Neural cell (in vitro differentiated cells): ENCODE measurements around the gene ADD2. TPM values are rescaled to one million over a fixed set of nuclear protein-coding genes. Genes with fewer than 3 reads are reported as not detected.

Source experiments
- H2AFZ ChIP-seq: fragments of 200-600, 300-800 bp; sonication (generic), shearing (Covaris generic); 2 replicates; pipeline ENCODE4 v1.6.0; 2014; ENCODE audit warnings: low read depth, mild to moderate bottlenecking, antibody characterized with exemption, low read length, moderate library complexity
- H3F3A ChIP-seq: fragments of 200-600 bp; shearing (Covaris generic); 2 replicates; pipeline ENCODE4 v1.6.1; 2016; ENCODE audit warnings: mild to moderate bottlenecking, moderate library complexity, mixed read lengths, antibody characterized with exemption, low read length; ENCODE audit not compliant: insufficient read depth, poor library complexity, severe bottlenecking
- H3K27ac ChIP-seq: fragments of 200-600, 300-800 bp; sonication (generic), shearing (Covaris generic); 2 replicates; pipeline ENCODE4 v1.5.1; 2014; ENCODE audit warnings: mild to moderate bottlenecking, low read length, moderate library complexity
- H3K27me3 ChIP-seq: fragments of 300-800, 200-600 bp; sonication (generic), shearing (Covaris generic); 2 replicates; pipeline ENCODE4 v1.6.0; 2014; ENCODE audit warnings: mild to moderate bottlenecking, low read depth, low read length, moderate library complexity; ENCODE audit not compliant: insufficient read depth
- H3K36me3 ChIP-seq: fragments of 300-800, 200-600 bp; sonication (generic), shearing (Covaris generic); 2 replicates; pipeline ENCODE4 v1.5.1; 2014; ENCODE audit warnings: mild to moderate bottlenecking, antibody characterized with exemption, low read length, moderate library complexity; ENCODE audit not compliant: insufficient read depth
- H3K4me2 ChIP-seq: fragments of 300-800, 200-600 bp; sonication (generic), shearing (Covaris generic); 2 replicates; pipeline ENCODE4 v1.6.0; 2014; ENCODE audit warnings: mild to moderate bottlenecking, low read length
- H3K4me3 ChIP-seq: fragments of 300-800, 200-600 bp; sonication (generic), shearing (Covaris generic); 2 replicates; pipeline ENCODE4 v1.5.1; 2014; ENCODE audit warnings: mild to moderate bottlenecking, low read length, moderate library complexity
- H3K79me2 ChIP-seq: fragments of 200-600 bp; shearing (Covaris generic); replicated peaks from 2 replicates; pipeline ENCODE4 v1.6.0; 2014; ENCODE audit warnings: mild to moderate bottlenecking, low read length, moderate library complexity; ENCODE audit not compliant: insufficient read depth
- H3K9ac ChIP-seq: fragments of 300-800, 200-600 bp; sonication (generic), shearing (Covaris generic); 2 replicates; pipeline ENCODE4 v1.6.1; 2016; ENCODE audit warnings: mild to moderate bottlenecking, low read length, mixed read lengths
- H3K9me2 ChIP-seq: fragments of 200-600 bp; shearing (Covaris generic); 2 replicates; pipeline ENCODE4 v1.6.1; 2016; ENCODE audit warnings: mild to moderate bottlenecking, low read length, mixed read lengths; ENCODE audit not compliant: insufficient read depth
- H3K9me3 ChIP-seq: fragments of 200-600, 300-800 bp; sonication (generic), shearing (Covaris generic); 2 replicates; pipeline ENCODE4 v1.6.1; 2016; ENCODE audit warnings: mild to moderate bottlenecking, mixed run types, low read length, moderate library complexity, mixed read lengths
- H4K20me1 ChIP-seq: fragments of 200-600 bp; shearing (Covaris generic); 2 replicates; pipeline ENCODE4 v1.6.1; 2016; ENCODE audit warnings: mild to moderate bottlenecking, mixed run types; ENCODE audit not compliant: insufficient read depth
- EP300 ChIP-seq: fragments of 450-650 bp; conservative IDR thresholded peaks from 2 replicates; pipeline ENCODE4 v1.6.1; 2014; ENCODE audit warnings: antibody characterized with exemption, mild to moderate bottlenecking, moderate library complexity; ENCODE audit not compliant: poor library complexity, severe bottlenecking
- EZH2 ChIP-seq: fragments of 200-600, 300-800 bp; shearing (Covaris generic), sonication (generic); IDR thresholded peaks from 2 replicates; pipeline ENCODE4 v1.6.1; 2014; ENCODE audit warnings: antibody characterized with exemption, low read length, borderline replicate concordance, mild to moderate bottlenecking; ENCODE audit not compliant: insufficient read depth, poor library complexity, severe bottlenecking
- MXI1 ChIP-seq: fragments of 450-650 bp; conservative IDR thresholded peaks from 2 replicates; pipeline ENCODE4 v1.6.1; 2014; ENCODE audit warnings: antibody characterized with exemption, mild to moderate bottlenecking; ENCODE audit not compliant: poor library complexity, severe bottlenecking
- POLR2AphosphoS5 ChIP-seq: IDR thresholded peaks from 2 replicates; pipeline ENCODE4 v1.6.1; 2012
- RAD21 ChIP-seq: fragments of 450-650 bp; conservative IDR thresholded peaks from 2 replicates; pipeline ENCODE4 v1.6.1; 2014; ENCODE audit warnings: antibody characterized with exemption, mild to moderate bottlenecking, moderate library complexity
- SMC3 ChIP-seq: fragments of 450-650 bp; conservative IDR thresholded peaks from 2 replicates; pipeline ENCODE4 v1.6.1; 2014; ENCODE audit warnings: antibody characterized with exemption, mild to moderate bottlenecking, moderate library complexity; ENCODE audit not compliant: poor library complexity
- TAF1 ChIP-seq: IDR thresholded peaks from 2 replicates; pipeline ENCODE4 v1.6.1; 2012; ENCODE audit warnings: low read depth
- polyA plus RNA-seq: library from polyadenylated mRNA; depleted of rRNA; stranded (reverse); fragments of >200 nt; gene quantifications from 2 replicates; pipeline ENCODE4 v1.2.3, GENCODE V29; 2014
- TF ChIP-seq, protein P1 (sequence below): IDR thresholded peaks from 2 replicates; pipeline ENCODE4 v1.6.1; 2012; ENCODE audit warnings: borderline replicate concordance
- TF ChIP-seq, protein P2 (sequence below): fragments of 450-650 bp; IDR thresholded peaks from 2 replicates; pipeline ENCODE4 v1.5.1; 2014; ENCODE audit warnings: antibody characterized with exemption, mild to moderate bottlenecking, moderate library complexity; ENCODE audit not compliant: poor library complexity, severe bottlenecking

ADD2 gene
- polyA plus RNA-seq, 1 donor from 2014 or later = 52.5 TPM

DNA sequence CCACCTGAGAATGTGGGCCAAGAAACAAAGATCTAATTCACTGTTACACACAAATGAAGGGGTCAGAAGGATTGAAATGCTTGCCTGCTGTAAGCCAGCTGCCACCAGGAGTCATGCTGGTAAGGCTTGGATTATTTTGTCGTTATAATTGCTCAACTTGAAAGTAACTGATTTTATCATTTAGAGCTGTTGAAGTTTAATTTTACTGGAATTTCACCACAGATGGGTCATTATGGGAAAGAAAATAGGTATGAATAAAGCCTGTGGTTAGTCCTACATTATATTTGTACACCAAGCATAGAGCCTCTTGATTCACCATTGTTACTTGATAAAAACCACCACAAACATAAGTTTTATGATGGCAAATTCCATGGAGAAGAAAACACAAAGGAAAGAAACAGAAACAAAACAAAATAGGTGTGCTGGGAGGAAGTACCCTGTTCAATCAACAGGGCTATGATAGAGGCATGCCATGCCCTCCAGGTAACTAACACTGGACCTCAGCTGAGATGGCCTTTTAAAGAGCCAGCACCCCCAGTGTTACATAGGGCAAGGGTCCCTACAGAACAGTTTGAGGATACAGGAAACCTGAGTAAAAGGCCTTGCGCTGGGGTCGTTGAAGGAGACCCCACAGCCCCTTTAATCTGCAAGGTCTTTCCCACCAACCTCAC is 49.4 kb upstream of the ADD2 start:
- H3K27ac ChIP-seq = no peak overlapping the region
- no peak overlapping the region for H3K9ac ChIP-seq
- TF ChIP-seq EZH2 (no peak), EP300 (no peak), MXI1 (no peak), SMC3 (no peak), POLR2AphosphoS5 (no peak), TAF1 (no peak), RAD21 (no peak)
- TF ChIP-seq, protein P1, sequence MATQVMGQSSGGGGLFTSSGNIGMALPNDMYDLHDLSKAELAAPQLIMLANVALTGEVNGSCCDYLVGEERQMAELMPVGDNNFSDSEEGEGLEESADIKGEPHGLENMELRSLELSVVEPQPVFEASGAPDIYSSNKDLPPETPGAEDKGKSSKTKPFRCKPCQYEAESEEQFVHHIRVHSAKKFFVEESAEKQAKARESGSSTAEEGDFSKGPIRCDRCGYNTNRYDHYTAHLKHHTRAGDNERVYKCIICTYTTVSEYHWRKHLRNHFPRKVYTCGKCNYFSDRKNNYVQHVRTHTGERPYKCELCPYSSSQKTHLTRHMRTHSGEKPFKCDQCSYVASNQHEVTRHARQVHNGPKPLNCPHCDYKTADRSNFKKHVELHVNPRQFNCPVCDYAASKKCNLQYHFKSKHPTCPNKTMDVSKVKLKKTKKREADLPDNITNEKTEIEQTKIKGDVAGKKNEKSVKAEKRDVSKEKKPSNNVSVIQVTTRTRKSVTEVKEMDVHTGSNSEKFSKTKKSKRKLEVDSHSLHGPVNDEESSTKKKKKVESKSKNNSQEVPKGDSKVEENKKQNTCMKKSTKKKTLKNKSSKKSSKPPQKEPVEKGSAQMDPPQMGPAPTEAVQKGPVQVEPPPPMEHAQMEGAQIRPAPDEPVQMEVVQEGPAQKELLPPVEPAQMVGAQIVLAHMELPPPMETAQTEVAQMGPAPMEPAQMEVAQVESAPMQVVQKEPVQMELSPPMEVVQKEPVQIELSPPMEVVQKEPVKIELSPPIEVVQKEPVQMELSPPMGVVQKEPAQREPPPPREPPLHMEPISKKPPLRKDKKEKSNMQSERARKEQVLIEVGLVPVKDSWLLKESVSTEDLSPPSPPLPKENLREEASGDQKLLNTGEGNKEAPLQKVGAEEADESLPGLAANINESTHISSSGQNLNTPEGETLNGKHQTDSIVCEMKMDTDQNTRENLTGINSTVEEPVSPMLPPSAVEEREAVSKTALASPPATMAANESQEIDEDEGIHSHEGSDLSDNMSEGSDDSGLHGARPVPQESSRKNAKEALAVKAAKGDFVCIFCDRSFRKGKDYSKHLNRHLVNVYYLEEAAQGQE = no peak
- TF ChIP-seq, protein P2, sequence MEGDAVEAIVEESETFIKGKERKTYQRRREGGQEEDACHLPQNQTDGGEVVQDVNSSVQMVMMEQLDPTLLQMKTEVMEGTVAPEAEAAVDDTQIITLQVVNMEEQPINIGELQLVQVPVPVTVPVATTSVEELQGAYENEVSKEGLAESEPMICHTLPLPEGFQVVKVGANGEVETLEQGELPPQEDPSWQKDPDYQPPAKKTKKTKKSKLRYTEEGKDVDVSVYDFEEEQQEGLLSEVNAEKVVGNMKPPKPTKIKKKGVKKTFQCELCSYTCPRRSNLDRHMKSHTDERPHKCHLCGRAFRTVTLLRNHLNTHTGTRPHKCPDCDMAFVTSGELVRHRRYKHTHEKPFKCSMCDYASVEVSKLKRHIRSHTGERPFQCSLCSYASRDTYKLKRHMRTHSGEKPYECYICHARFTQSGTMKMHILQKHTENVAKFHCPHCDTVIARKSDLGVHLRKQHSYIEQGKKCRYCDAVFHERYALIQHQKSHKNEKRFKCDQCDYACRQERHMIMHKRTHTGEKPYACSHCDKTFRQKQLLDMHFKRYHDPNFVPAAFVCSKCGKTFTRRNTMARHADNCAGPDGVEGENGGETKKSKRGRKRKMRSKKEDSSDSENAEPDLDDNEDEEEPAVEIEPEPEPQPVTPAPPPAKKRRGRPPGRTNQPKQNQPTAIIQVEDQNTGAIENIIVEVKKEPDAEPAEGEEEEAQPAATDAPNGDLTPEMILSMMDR = no peak
- no peak overlapping the region for H3K4me3 ChIP-seq
- H3K36me3 ChIP-seq = no peaks in the 10 kb centered on the region
- no peak overlapping the region for H3K4me2 ChIP-seq
- no peaks in the 10 kb centered on the region for H3F3A ChIP-seq
- H4K20me1 ChIP-seq = no peaks in the 10 kb centered on the region
- H2AFZ ChIP-seq = no peak overlapping the region
- no peaks in the 10 kb centered on the region for H3K9me2 ChIP-seq
- no peaks in the 10 kb centered on the region for H3K27me3 ChIP-seq
- H3K79me2 ChIP-seq = no peaks in the 10 kb centered on the region
- no peaks in the 10 kb centered on the region for H3K9me3 ChIP-seq

DNA sequence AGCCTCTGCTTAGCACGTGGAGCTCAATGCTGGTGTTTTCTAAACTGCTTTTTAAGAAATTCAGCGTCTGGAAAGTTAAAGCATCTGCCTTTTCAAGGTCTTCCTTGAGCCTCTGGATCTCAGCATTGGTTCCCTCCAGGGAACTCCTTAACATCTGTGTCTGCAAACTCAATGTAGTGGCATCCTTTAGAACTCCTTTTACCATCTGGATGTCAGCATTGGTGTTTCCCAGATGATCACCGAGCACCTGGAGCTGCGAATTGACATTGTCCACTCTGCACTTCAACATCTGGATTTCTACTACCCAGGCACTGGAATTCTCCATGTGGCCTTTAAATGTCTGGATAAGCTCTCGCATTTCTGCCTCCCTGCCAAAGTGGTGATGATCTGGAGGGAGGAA is 48.7 kb upstream of the ADD2 start:
- no peak overlapping the region for H3K9ac ChIP-seq
- no peak overlapping the region for H2AFZ ChIP-seq
- no peak overlapping the region for H3K4me2 ChIP-seq
- no peaks in the 10 kb centered on the region for H4K20me1 ChIP-seq
- H3K27ac ChIP-seq = no peak overlapping the region
- H3K27me3 ChIP-seq = no peaks in the 10 kb centered on the region
- no peak overlapping the region for H3K4me3 ChIP-seq
- no peaks in the 10 kb centered on the region for H3K9me3 ChIP-seq
- no peaks in the 10 kb centered on the region for H3K36me3 ChIP-seq
- no peaks in the 10 kb centered on the region for H3F3A ChIP-seq
- TF ChIP-seq, protein P2 = no peak
- no peak for TF ChIP-seq EZH2
- TF ChIP-seq TAF1 = no peak
- TF ChIP-seq SMC3 = no peak
- TF ChIP-seq MXI1 = no peak
- TF ChIP-seq, protein P1 = no peak
- no peak for TF ChIP-seq POLR2AphosphoS5
- no peak for TF ChIP-seq RAD21
- no peak for TF ChIP-seq EP300
- no peaks in the 10 kb centered on the region for H3K79me2 ChIP-seq
- no peaks in the 10 kb centered on the region for H3K9me2 ChIP-seq
